GM21576 (cell line): ENCODE data around the gene ZDHHC11B.
"Not testable (repeated sequence)": the region's sequence is repeated elsewhere in the genome, so short reads cannot be mapped to it uniquely, and the experiment has no call there.

Source experiments
- ATAC-seq: cut with Tn5 transposase; IDR thresholded peaks from one replicate; pipeline ENCODE4 v1.9.1; 2021; ENCODE audit warnings: mild to moderate bottlenecking, moderate library complexity; ENCODE audit not compliant: unreplicated experiment

The ZDHHC11B gene

GRCh38 chr5:754143-754632 is 30.3 kb downstream of the ZDHHC11B start:
- ATAC-seq, result not testable (repeated sequence)

- not testable (repeated sequence) for ATAC-seq
Observed at GRCh38 chr5:753567-754142, 30.9 kb downstream of the ZDHHC11B start.

DNA sequence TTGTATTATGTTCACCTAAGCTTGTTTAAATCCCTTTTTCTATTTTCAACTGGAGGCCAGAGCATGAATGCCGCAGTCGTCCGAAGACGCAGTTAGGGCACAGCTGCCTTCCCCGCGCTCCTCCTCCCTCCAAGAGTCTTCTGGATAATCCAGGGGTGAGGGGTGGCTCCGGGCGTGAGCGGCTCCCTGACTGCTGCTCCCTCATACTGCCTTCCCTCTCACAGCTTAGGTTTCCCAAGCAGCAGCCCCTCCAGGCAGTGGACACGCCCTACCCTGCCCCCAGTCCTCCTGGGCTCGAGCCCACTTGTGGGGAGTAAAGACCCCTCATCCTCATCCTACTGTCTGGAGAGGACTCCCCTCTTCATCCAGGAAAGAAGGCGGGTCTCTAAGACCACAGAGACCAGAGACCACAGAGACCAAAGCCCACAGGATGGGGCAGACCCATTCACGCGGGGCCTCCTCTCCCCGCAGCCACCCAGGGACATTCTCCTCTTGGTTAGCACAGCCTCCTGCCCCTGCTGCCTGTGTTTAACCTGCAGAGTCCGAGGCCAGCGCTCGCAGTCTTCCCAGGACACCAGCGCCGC is 31.9 kb downstream of the ZDHHC11B start:
- ATAC-seq, result not testable (repeated sequence)

DNA sequence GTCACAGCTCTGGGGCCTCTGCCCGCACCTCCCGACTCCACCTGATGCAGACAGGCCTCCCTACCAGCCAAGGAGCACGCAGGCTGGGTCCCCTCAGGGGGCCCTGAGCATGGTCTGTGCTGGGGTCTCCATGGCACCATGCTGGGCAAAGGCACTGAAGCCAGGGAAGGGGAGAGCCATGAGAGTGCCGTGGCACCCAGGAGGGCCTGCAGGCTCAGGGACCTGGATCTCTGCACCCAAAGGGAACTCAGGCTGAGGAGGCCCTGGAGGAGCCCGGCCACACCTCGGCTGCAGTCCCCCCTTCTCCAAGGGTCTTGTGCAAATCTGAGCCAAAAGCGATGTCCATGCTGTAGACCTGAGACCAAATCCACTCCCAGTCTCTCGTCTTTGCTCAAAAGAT is 32.5 kb downstream of the ZDHHC11B start:
- not testable (repeated sequence) for ATAC-seq

- no peak for ATAC-seq
Observed at GRCh38 chr5:751496-751895, 33.0 kb downstream of the ZDHHC11B start.

- not testable (repeated sequence) for ATAC-seq
Observed at GRCh38 chr5:750226-750625, 34.3 kb downstream of the ZDHHC11B start.

DNA sequence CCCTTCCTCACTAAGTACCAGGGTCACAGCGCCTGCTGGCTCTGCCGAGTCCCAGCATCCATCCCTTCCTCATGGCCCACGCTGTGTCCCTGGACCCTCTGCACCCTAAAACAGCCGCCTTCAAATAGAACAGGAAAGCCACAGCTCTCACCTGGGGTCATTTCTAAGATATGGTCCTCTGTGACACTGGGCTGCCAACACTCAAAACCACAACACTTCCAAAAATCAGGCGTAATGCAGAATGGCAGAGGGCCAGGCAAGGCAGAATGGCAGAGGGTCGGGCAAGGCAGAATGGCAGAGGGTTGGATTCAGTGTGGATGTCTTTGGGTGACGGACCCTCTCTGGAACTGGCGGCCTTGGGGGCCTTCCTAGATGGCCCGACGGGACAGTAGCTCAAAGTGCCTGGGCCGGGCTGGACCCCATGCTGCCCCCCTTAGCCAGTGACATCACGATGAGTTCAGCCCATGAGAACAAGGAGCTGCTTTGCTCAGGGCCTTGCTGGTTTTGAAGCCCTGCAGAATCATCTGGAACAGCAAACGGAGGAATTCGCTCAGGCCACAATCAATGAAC is 35.3 kb downstream of the ZDHHC11B start:
- no peak for ATAC-seq

DNA sequence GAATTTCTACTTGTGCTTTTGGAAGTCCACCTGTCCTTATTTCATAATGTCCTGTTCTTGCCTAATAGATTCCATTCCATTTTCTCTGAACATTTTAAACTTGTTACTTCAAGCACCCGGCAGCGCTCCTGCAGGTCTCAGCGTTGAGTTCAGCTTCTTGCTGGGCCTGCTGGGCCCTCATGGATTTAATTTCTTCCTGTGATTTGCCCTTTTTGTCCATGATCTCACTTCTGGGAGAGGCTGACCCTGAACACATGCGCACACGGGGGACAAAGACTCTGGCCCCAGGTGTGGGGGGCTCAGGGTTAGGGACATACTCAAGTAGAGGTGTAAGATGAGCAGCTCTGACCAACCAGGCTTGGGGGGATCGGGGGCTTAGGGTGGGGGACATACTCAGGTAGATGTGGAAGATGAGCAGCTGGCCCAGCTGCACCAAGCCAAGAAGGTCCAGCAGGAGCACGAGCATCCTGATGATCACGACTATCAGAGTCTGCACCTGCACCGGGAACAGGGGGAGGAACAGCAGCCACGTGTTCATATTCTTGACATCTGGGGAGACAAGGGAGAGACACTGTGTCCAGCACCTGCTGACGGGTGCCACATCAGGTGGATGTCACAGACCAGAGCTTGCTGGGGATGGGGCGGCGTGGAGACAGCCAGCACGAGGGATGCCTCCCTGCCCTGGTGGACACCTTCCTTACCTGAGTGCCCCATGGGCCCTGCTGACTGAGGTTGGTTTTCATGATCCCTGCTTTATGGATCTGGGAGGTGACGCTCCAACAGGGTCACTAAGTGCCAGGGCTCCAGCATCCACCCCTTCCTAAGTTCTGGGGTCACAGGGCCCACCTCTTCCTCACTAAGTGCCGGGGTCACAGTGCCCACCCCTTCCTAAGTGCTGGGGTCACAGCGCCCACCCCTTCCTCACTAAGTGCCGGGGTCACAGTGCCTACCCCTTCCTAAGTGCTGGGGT is 36.2 kb downstream of the ZDHHC11B start:
- ATAC-seq, result not testable (repeated sequence)

GRCh38 chr5:747303-747844 is 37.2 kb downstream of the ZDHHC11B start:
- ATAC-seq, result not testable (repeated sequence)

DNA sequence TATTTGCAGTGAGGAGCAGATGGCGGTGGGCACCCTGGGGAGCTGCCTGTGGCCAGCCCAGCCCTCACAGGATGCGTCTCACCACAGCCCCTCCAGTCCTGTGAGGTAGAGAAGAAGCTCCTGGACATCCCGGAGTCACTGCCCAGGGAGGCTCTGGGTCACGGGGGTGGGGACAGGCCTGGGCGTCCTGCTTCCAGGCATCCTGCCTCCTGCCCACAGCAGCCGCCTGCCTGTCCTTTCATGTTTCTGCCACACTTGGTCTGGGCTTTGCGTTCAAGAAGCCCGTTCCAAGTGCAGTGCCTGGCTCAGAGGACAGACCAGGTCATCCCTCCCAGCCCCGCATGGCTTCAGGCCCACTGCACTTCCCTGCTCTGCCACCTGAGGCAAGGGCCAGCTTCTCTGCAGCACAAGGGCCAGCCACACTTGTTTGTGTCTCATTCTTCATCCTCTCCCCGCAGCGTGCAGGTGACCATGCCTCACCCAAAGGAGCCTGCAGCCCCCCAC is 38.2 kb downstream of the ZDHHC11B start:
- ATAC-seq, result no peak

DNA sequence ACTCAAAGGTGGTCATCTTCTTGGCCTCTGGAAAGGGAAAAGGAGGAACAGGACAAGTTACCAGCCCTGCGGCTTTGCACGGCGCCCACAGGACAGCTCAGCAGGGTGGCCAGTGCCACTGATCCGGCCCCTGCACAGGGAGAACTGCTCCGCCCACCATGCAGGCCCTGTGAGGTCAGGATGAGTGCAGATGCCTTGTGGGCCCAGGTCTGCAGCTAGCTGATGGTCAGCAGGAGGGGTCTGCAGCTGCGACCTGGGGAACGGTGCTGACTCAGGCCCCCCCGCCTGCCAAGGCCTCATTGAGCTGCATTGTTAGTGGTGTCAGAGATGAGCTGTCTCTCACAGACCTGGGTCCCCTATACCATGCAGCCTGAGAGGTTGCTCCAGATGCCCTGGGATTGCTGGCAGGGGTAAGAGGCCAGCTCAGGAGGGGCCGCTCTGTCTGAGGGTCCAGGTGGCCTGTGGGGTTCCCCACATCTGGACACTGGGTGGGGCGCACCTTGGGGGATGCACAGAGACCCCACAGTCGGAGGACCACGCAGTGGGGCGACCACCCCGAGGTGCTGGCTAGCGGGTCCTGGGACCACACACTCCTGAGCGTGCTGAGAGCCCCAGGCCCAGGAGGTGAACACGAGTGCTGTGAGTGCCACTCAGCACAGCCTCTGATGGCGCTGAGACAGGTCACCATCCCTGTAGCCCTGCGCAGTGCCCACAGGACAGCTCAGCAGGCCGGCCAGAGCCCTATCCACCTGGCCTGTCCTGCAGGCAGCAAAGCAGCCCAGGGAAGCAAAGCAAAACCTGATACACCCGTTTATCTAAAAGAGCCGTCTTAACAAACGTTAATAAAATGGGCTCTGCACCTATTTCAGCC is 39.0 kb downstream of the ZDHHC11B start:
- not testable (repeated sequence) for ATAC-seq

DNA sequence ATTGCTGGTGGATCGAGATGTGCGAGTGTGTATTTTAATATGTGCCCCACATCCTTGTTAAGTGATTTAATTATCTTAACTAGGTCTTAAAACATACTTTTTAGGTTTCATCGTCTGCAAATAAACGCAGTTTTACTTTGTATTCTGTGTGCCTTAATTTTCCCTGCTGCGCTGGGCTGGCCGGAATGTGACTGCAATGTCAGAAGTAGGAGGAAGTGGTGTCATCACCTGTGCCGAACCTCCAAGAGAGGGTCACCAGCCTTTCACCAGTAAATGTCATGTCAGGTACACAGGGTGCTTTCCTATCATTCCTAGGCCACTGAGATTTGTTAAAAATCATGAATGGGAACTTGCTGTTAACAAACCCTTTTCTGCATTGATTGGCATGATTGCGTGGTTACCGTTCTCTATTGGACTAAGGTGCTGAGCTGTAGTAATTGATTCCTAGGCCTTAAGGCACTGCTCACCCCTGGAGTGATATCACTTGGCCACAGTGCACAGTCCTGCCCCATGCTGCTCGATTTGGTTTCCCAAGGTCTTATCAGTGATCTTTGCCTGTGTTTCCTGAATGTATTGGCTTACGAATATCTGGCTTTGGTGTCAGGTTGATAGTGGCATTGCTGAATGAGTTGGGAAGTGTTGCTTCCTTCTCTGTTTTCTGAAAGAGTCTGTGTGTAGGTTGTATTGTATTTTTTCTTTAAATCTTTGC is 40.7 kb downstream of the ZDHHC11B start:
- not testable (repeated sequence) for ATAC-seq

- ATAC-seq, result not testable (repeated sequence)
Observed at GRCh38 chr5:742276-742675, 42.3 kb downstream of the ZDHHC11B start.

DNA sequence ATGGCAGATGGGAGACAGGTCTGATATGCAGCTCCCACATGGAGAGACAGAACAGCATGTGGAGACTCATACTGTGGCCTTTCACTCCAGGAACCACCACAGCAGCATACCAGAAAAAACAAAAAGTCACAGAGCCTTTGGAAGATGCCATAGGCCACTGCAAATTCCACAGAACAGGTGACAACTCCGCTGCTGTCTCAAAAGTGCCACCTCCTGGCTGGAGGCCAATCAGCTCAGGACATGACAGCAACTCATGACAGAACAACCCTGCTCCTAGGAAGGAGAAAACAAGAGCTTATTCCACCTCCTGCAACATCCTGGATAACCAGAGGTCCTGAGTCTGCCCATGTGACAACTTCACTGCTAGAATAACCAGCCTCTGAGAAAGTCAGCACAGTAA is 50.4 kb downstream of the ZDHHC11B start:
- not testable (repeated sequence) for ATAC-seq

DNA sequence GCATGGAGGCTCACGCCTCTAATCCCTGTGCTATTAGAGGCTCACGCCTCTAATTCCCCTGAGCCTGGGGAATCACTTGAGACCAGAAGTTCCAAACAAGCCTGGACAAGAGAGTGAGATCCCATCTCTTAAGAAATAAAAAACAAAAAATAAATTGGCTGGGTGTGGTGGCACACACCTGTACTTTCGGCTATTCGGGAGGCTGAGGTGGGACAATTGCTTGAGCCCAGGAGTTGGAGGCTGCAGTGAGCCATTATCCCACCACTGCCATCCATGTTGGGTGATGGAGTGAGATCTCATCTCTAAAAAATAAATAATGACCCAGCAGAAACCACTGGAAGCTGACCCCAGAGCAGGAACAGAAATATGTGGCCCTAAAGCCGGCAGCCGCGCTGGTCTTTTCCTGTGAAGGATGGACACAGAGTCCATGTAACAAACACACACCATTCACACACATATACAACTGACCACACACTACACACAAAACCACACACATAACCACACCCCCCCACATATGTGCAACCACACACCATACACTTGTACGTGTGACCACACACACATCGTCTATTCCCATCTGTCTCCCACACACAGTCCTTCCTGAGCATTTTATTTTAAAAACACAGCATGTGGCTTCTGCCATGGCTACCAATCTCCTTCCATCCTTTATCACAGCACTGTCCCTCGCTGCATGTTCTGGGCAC is 51.6 kb downstream of the ZDHHC11B start:
- not testable (repeated sequence) for ATAC-seq

GRCh38 chr5:729225-729624 is 55.3 kb downstream of the ZDHHC11B start:
- not testable (repeated sequence) for ATAC-seq

GRCh38 chr5:727087-727486 is 57.4 kb downstream of the ZDHHC11B start:
- not testable (repeated sequence) for ATAC-seq

GRCh38 chr5:723865-724264 is 60.7 kb downstream of the ZDHHC11B start:
- not testable (repeated sequence) for ATAC-seq
